HTERT RPE-1 (cell line): ENCODE measurements around the gene MCM9.
"Not testable (repeated sequence)": the region's sequence is repeated elsewhere in the genome, so short reads cannot be mapped to it uniquely, and the experiment has no call there.

Experiments
- in situ Hi-C: fragments of 300-500 bp; cut with MboI; formaldehyde crosslinking; loops from 4 replicates; pipeline ENCODE4 v1.14.3; 2020; ENCODE audit warnings: low sequenced_read_pairs

The MCM9 gene

GRCh38 chr6:118868901-118869300 lies 66.1 kb downstream of the MCM9 start:
- in situ Hi-C loops: not testable (repeated sequence)

DNA sequence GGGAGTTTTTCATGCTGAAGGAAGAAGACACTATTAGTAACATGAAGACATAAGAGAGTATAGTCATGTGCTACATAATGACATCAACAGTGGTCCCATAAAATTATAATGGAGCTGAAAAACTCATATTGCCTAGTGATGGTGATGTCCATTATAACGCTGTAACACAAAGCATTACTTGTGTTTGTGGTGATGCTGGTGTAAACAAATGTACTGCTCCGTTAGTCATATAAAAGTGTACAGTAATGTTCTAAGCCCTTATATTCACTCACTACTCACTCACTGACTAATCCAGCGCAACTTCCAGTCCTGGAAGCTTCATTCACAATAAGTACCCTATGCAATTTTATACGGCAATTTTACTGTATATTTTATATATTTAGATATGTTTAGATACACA lies 67.8 kb downstream of the MCM9 start:
- in situ Hi-C loops: no loop called here

GRCh38 chr6:118865100-118865391 lies 69.9 kb downstream of the MCM9 start:
- in situ Hi-C loops: no loop called here

DNA sequence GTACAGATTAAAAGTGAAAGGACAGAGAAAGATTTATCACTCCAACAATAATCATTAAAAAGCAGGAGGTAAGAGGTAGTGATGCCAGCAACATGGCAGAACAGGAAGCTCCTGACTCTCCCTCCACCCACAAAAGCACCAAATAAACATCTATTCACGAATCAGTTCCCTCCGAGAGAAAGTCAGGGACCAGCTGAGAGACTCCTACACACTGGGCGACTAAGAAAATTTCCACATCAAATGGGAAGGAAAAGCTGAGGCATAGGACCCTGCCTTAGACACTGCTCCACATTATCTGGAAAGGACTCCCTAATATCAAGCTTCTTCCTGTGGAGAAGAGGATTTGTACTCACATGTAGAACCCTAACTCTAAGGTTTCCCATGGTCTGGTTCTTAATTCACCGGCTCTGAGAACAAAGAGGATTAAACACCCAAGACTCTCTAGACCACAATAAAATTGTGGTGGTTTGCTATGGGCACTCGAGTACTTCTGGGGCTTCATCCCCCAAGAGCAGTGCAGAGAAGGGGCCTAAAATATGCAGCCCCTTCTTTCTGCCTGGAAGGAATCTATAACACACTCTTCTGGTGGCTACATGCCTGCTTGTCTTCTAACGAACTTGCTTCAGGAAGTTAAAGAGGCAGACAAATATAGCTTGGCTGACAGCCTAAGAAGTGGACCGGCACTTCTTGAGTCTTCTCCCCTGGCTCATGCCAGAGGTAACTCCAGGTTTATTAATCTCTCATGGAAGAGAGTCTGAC lies 70.4 kb downstream of the MCM9 start:
- in situ Hi-C loops: no loop called here

GRCh38 chr6:118862443-118862842 lies 72.5 kb downstream of the MCM9 start:
- in situ Hi-C loops: no loop called here

DNA sequence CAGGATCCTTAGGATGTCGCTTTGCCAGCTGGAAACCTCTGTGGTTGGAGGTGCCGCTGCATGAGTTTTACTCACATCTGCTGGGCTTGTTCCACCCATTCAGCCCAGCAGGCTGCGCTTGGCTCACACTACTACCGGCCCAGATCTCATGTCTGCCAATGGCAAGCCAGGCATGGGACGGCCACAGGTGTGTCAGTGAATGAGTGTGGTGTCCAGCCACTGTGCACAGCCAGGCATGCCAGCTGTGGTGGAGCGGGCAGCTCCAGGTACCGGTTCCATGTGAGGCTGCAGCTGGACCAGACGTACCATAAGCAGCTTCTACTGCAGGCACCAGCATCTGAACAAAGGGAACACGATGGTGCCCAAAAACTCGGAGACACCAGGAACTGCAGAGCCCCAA lies 74.1 kb downstream of the MCM9 start:
- in situ Hi-C loops: no loop called here

- in situ Hi-C loops: no loop called here
Measured at GRCh38 chr6:118860363-118860762, 74.6 kb downstream of the MCM9 start.

- in situ Hi-C loops: no loop called here
Measured at GRCh38 chr6:118859517-118860064, 75.4 kb downstream of the MCM9 start.

DNA sequence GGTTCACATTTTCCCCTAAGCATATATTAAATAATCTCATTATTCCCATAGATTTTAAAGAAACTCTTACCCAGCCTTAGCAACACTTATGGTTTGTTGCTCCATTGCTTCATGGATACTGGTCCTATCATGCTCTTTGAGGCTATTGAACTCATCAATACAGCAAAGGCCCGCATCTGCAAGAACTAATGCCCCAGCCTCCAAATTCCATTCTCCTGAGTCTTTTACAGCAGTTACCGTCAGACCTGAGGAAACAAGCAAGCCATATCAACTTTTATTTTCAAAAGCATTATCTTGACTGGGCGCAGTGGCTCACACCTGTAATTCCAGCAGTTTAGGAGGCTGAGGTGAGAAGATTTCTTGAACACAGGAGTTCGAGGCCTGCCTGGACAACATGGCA lies 78.7 kb downstream of the MCM9 start:
- in situ Hi-C loops: no loop called here

DNA sequence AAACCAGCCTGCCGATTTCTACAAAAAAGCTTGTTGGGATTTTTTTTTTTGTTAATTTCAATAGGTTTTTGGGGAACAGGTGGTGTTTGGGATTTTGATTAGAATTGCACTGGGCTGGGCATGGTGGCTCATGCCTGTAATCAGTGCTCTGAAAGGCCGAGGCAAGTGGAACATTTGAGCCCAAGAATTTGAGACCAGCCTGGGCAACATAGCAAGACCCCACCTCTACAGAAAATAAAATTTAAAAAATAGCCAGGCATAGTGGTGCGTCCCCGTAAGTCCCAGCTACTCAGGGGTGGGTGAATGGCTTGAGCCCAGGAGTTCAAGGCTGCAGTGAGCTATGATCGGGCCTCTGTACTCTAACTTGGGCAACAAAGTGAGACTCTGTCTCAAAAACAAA lies 81.6 kb downstream of the MCM9 start:
- in situ Hi-C loops: no loop called here

DNA sequence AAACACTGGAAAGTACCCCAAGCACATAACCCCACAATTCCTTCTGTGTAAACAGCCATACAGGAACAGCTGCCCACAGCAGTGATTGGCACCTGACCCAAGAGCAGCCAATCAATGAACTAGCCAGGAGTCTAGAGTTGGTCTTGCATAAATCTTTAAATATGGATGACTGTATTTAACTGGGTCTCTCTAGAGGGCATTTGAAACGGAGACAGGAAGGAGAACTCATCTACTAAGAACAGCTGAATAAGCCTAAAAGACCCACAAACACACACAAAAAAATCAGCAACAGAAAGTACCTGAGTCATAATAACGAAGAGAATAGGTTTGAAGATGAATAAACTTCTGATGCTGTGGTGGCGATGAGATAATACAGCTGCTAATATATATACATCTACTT lies 90.0 kb downstream of the MCM9 start:
- in situ Hi-C loops: no loop called here

DNA sequence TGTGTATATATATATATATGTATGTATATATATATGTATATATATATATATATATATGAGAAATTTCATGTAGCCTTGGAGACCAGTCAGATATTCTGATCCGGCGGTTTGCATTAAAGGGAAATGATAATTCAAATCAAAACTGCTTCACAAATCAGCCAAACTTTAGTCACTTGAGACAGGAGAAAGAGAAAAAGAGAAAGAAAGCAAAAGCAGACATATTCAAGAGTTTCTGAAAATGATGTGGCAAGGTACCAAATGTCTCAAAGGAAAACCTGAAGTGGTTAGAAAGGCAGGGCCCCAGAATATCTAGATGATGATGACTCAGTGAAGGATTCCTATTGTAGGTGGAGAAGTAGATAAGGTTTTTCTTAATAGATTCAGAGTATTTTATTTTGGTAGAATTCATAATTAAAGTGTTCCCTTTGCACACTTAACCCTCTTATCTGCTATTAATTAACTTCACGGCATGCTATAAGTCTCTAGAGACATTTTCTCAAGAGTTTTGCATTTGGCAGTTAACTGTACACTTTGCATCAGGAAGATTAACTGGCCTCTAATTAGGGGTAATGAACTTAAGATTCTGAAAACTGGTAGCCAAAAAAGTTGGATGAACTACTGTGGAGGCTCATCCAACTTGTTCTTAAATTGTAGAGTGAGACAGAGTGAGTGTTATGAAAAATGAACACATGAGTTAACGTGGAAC lies 91.1 kb downstream of the MCM9 start:
- in situ Hi-C loops: no loop called here

- in situ Hi-C loops: no loop called here
Measured at GRCh38 chr6:118830691-118831090, 104.3 kb downstream of the MCM9 start.

DNA sequence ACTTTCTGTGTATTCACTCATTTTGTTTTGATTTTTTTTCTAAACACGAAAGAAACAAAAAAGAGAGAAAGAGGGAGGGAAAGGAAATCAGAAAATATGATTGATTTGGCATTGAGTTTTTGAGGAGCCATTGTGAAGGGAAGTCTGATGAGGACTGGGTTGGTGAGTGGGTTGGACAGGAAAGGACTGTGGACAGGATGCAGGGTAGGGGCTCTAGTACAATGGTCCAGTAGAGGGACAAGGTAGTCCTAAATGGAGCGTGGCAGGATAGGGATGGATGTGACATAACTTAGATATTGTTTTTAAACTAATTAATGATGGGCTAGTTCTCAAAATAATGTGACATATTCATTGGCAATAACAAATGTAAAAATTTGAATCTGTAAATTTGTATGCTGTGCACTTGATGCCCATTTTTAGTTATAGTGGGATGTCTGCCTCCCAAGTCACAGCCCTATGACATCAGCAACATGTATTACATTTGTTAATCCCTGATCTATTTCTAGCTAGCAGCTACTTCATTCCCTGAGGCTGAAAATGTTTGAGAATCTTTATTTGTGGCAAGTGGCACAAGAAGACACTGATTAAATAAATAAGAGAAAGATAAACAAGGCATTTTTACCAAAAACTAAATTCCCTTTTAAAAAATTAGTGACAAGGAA lies 105.0 kb downstream of the MCM9 start:
- in situ Hi-C loops: no loop called here

DNA sequence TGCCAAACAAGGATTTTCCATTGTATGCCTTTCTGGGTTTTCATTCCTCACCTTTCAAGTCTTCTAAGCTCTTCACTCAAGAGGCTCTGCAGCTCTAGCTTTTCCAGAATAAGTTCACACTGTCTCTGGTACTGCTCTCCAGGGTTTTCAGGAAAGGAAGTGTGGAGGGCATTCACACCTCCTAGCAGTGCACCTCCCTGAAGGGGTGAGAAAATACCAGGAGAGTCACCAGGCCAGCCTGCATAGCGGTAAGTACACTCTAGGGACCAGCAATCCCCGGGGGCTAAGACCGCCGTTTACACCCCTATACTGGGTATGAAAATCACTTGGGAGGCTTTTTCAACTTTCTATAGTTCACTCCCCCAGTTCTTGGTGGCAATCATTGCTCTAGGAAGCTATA lies 108.9 kb downstream of the MCM9 start:
- in situ Hi-C loops: no loop called here

- in situ Hi-C loops: no loop called here
Measured at GRCh38 chr6:118825661-118826060, 109.3 kb downstream of the MCM9 start.

GRCh38 chr6:118815495-118815894 lies 119.5 kb downstream of the MCM9 start:
- in situ Hi-C loops: no loop called here

GRCh38 chr6:118813775-118814174 lies 121.2 kb downstream of the MCM9 start:
- in situ Hi-C loops: no loop called here

DNA sequence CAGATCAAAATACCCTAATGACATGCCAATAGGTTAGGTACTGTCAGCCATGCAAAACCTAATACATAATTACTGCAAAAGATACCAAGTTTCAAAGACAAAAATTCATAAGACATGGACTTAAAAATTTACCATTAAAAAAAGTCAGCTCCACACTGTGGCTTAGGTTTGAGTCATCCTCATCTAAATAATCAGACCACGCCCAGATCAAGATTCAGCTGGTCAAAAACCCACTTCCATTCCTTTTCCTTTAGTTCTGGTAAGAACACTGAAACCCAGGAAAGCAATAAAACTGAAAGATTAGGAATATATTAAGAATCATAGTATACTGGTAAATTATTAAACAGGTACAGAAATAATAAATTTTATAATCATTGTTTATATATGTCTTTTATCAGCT lies 122.0 kb downstream of the MCM9 start:
- in situ Hi-C loops: no loop called here

DNA sequence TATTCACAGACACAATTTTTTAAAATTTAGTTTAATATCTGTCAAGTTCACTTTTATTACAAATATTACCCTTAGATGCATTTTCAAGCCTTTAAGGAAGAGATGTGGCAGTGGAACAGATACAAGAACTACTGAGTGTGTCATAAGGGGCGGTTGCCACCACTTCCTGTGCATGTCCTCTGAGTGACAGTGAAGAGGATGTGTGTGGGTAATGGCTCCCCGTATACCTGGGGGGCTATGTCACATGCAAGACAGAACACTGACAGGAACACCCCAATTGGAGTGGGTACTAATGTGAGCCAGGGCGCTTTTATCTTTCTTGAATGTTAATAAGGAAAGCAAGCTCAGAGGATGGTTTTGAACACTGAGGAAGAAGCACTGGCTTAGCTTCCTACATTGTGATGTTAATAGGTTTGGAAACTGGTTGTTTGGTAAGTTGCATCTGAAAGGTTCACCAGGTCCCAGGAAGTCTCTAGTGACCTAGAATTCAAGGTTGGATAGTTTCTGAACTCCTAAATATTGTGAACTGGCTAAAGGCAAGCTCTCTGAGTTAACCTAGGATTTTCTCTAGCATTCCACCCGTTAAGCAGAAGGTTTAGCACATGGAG lies 124.4 kb downstream of the MCM9 start:
- in situ Hi-C loops: no loop called here

GRCh38 chr6:118808793-118809638 lies 125.9 kb downstream of the MCM9 start:
- in situ Hi-C loops: no loop called here
